ENCODE measurements around the gene ALG11. TPM values are rescaled to one million over a fixed set of nuclear protein-coding genes. Genes with fewer than 3 reads are reported as not detected.

ALG11 gene
- polyA plus RNA-seq, 1 experiment = 19.6 TPM

GRCh38 chr13:51998723-51999509 is 13.3 kb upstream of the ALG11 start:
- Histone ChIP-seq H3K27ac (ENCODE audit: low read depth, low read length) (no peak overlapping the region), H3K4me3 (ENCODE audit: low read depth, low read length) (no peak overlapping the region), H3K9me3 (ENCODE audit: control insufficient read depth, insufficient read depth, low read length) (no peaks in the 10 kb centered on the region), H3K27me3 (ENCODE audit: control insufficient read depth, insufficient read depth, low read length) (peaks cover 33% of the 10 kb centered on the region)
- CTCF ChIA-PET = interaction anchor here (0.6 to 4.3 kb wide), 5 partner anchors 9 to 713 kb away, joined by 3 to 39 read pairs (median 3); partner anchors contain the start of gene NEK5
- POLR2A ChIA-PET = no interaction called here
- no peak for TF ChIP-seq CTCF (IDR thresholded peaks at IDR 0.05; ENCODE audit: low read depth, low read length)
- DNase-seq (ENCODE audit: low read depth, low spot score) = no peak

- TF ChIP-seq CTCF (IDR thresholded peaks at IDR 0.05; ENCODE audit: low read depth, low read length) = no peak
- Histone ChIP-seq H3K27me3 (ENCODE audit: control insufficient read depth, insufficient read depth, low read length) (peaks cover 32% of the 10 kb centered on the region), H3K27ac (ENCODE audit: low read depth, low read length) (no peak overlapping the region), H3K4me3 (ENCODE audit: low read depth, low read length) (no peak overlapping the region), H3K9me3 (ENCODE audit: control insufficient read depth, insufficient read depth, low read length) (no peaks in the 10 kb centered on the region)
- POLR2A ChIA-PET = no interaction called here
- CTCF ChIA-PET = interaction anchor here (1.4 to 4.3 kb wide), 2 partner anchors 122 to 129 kb away, joined by 3 to 39 read pairs; partner anchors contain the start of gene NEK5
- no peak for DNase-seq (ENCODE audit: low read depth, low spot score)
Measured at GRCh38 chr13:51999510-51999911, 12.7 kb upstream of the ALG11 start.

- no peak for DNase-seq (ENCODE audit: low read depth, low spot score)
- H3K9me3 ChIP-seq (ENCODE audit: control insufficient read depth, insufficient read depth, low read length) = no peaks in the 10 kb centered on the region
- H3K27ac ChIP-seq (ENCODE audit: low read depth, low read length) = no peak overlapping the region
- TF ChIP-seq CTCF (IDR thresholded peaks at IDR 0.05; ENCODE audit: low read depth, low read length) = no peak
- H3K27me3 ChIP-seq (ENCODE audit: control insufficient read depth, insufficient read depth, low read length) = peaks cover 36% of the 10 kb centered on the region
- no peak overlapping the region for H3K4me3 ChIP-seq (ENCODE audit: low read depth, low read length)
- ChIA-PET POLR2A (no interaction called here), CTCF (interaction anchor here (4.3 kb wide), 1 partner anchor 128 kb away, joined by 39 read pairs; the partner anchor contains the start of gene NEK5)
Measured at GRCh38 chr13:51999921-52000320, 12.3 kb upstream of the ALG11 start.

GRCh38 chr13:52001120-52001731 is 11.0 kb upstream of the ALG11 start:
- POLR2A ChIA-PET = no interaction called here
- CTCF ChIA-PET = interaction anchor here (0.5 to 4.3 kb wide), 15 partner anchors 8 to 450 kb away, joined by 3 to 39 read pairs (median 3); partner anchors contain the start of genes ALG11 and NEK5
- H3K9me3 ChIP-seq (ENCODE audit: control insufficient read depth, insufficient read depth, low read length) = no peaks in the 10 kb centered on the region
- DNase-seq (ENCODE audit: low read depth, low spot score) = peak; percentile 11
- no peak overlapping the region for H3K4me3 ChIP-seq (ENCODE audit: low read depth, low read length)
- H3K27ac ChIP-seq (ENCODE audit: low read depth, low read length) = no peak overlapping the region
- peaks cover 29% of the 10 kb centered on the region for H3K27me3 ChIP-seq (ENCODE audit: control insufficient read depth, insufficient read depth, low read length)
- TF ChIP-seq CTCF (IDR thresholded peaks at IDR 0.05; ENCODE audit: low read depth, low read length) = peak; percentile 76

- no peak for TF ChIP-seq CTCF (IDR thresholded peaks at IDR 0.05; ENCODE audit: low read depth, low read length)
- Histone ChIP-seq H3K27ac (ENCODE audit: low read depth, low read length) (no peak overlapping the region), H3K9me3 (ENCODE audit: control insufficient read depth, insufficient read depth, low read length) (no peaks in the 10 kb centered on the region), H3K4me3 (ENCODE audit: low read depth, low read length) (no peak overlapping the region), H3K27me3 (ENCODE audit: control insufficient read depth, insufficient read depth, low read length) (peaks cover 27% of the 10 kb centered on the region)
- CTCF ChIA-PET = interaction anchor here (4.3 kb wide), 1 partner anchor 126 kb away, joined by 39 read pairs; the partner anchor contains the start of gene NEK5
- DNase-seq (ENCODE audit: low read depth, low spot score) = no peak
- POLR2A ChIA-PET = no interaction called here
Measured at GRCh38 chr13:52002361-52002760, 9.8 kb upstream of the ALG11 start.
